SK-N-MC (cell line): Measurements from ENCODE around the gene TPX2.

Source experiments
- DNase-seq: peaks from one replicate; pipeline ENCODE4 v3.0.0-alpha.2; 2011; ENCODE audit warnings: low read depth, low spot score
- H3K27ac ChIP-seq: fragments of 200-600 bp; sonication (generic); 2 replicates; pipeline ENCODE4 v1.5.1; 2016; ENCODE audit warnings: mixed run types
- H3K36me3 ChIP-seq: fragments of 200-600 bp; sonication (generic); 2 replicates; pipeline ENCODE4 v1.6.1; 2017; ENCODE audit warnings: antibody characterized with exemption, low read length, mixed read lengths; ENCODE audit not compliant: insufficient read depth
- H3K4me3 ChIP-seq: fragments of 200-600 bp; sonication (generic); 2 replicates; pipeline ENCODE4 v1.5.1; 2016
- H3K9ac ChIP-seq: fragments of 200-600 bp; sonication (generic); 2 replicates; pipeline ENCODE4 v1.8.0; 2017; ENCODE audit warnings: mixed run types, mixed read lengths; ENCODE audit not compliant: insufficient read length
- H3K9me3 ChIP-seq: fragments of 200-600 bp; sonication (generic); 2 replicates; pipeline ENCODE4 v1.6.1; 2017; ENCODE audit warnings: low read depth, mild to moderate bottlenecking, antibody characterized with exemption, low read length, moderate library complexity, mixed read lengths
- EZH2 ChIP-seq: fragments of 200-600 bp; sonication (generic); IDR thresholded peaks from one replicate; pipeline ENCODE4 v1.6.1; 2017; ENCODE audit warnings: antibody characterized with exemption
- FOXP2 ChIP-seq: optimal IDR thresholded peaks from 2 replicates; pipeline ENCODE3; 2011; ENCODE audit warnings: mild to moderate bottlenecking, moderate library complexity; ENCODE audit not compliant: insufficient read depth; ENCODE audit errors: extremely low read length, control extremely low read depth
- POLR2AphosphoS5 ChIP-seq: IDR thresholded peaks from 2 replicates; pipeline ENCODE4 v1.6.1; 2012; ENCODE audit warnings: mild to moderate bottlenecking, low read depth, low read length, borderline replicate concordance

The TPX2 gene

DNA sequence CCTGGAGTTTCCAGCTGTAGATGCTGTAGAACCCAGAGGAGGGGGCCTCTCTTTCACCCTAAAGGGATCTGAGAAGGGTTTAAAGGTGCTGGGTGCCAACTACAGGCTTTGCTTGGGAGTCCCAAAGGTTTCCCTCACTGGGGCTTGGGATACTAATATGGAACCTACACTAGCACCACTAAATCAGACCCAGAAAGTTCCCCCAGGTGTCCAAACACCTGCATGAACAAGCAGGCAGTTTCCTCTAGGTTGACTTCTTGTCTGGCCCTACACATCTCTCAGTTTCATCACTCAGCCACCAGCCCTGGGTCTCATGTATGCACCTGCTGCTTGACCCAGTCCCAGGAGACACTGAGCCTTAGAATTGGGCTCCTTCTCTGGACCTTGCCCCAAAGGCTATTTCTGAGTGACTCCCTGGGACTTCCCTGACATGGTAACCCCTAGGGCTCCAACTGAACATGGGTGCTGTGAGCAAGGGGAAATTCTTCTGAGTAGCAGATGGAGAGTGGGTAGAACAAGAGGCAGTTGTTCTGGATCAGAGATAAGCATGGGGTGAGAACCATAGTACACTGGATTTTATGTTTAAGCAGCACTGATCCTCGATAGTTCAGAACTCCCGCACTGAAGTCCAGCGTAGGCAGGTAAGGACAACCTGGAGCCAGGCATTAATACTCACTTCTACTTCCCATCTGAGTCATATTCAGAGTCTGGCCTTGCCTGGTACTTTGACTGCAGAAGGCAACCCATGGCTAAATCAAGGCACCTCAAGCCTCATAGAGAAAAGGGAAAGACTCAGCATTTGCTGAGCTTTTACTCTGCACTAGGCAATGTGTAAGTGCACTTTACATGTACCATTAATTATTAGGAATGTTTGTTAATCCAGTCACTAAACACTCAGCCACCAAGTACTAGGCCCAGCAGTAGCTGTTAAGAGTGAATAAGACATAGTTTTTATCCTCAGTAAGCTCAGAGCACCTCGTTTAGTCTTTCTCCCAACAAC, 33.2 kb upstream of the TPX2 start:
- no peak overlapping the region for H3K9ac ChIP-seq
- no peaks in the 10 kb centered on the region for H3K9me3 ChIP-seq
- no peak for DNase-seq
- TF ChIP-seq FOXP2, result no peak
- TF ChIP-seq EZH2, result no peak
- TF ChIP-seq POLR2AphosphoS5, result no peak
- no peak overlapping the region for H3K27ac ChIP-seq
- no peak overlapping the region for H3K4me3 ChIP-seq
- peaks cover 12% of the 10 kb centered on the region; the same call in 1 of the 2 replicates for H3K36me3 ChIP-seq

DNA sequence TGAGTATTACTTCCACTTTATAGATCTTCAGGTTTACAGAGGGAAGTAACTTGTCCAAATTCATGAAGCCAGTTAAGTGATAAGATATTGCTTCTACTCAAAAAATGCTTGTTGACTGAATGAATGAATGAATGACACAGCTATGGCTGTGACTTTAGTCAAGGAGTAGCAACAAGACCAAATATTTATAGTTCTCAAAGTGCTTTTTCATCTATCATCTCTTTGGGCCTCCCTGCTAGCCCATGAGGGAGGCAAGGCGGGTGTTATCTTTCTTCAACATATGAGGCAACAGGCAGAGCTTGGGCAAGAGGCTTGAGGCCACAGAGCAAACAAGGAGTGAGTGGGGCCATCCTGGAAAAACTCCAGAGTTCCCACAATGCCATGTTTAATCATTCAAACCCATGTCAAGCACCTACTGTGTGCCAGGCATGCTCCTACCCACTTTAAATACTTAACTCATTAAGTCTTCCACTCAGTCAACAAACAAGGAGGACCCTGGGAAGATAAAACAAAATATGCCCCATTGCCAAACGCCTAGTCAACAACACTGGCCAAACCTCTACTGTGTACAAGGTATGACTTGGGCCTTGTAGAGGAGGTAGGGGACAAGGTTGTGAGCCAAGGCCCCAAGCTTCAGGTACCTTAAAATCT, 32.4 kb upstream of the TPX2 start:
- peaks cover 12% of the 10 kb centered on the region; the same call in 1 of the 2 replicates for H3K36me3 ChIP-seq
- no peak for DNase-seq
- no peaks in the 10 kb centered on the region for H3K9me3 ChIP-seq
- H3K9ac ChIP-seq, result no peak overlapping the region
- H3K4me3 ChIP-seq, result no peak overlapping the region
- no peak for TF ChIP-seq POLR2AphosphoS5
- TF ChIP-seq FOXP2, result no peak
- TF ChIP-seq EZH2, result no peak
- no peak overlapping the region for H3K27ac ChIP-seq

DNA sequence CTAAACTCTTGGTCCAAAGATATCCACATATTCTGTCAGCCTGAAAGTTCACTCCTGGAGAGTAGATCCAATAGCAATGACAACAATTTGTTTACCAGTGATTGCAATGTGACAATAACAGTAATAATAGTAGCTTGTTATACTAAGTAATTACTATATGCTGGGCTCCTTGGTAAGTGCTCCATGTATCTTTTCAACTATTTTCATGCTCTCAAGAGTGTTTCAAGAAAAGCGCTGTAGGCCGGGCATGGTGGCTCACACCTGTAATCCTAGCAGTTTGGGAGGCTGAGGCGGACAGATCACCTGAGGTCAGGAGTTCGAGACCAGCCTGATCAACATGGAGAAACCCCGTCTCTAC, 31.9 kb upstream of the TPX2 start:
- TF ChIP-seq FOXP2 (no peak), EZH2 (no peak), POLR2AphosphoS5 (no peak)
- Histone ChIP-seq H3K9me3 (no peaks in the 10 kb centered on the region), H3K36me3 (peaks cover 12% of the 10 kb centered on the region; the same call in 1 of the 2 replicates), H3K9ac (no peak overlapping the region), H3K4me3 (no peak overlapping the region), H3K27ac (no peak overlapping the region)
- DNase-seq, result no peak

DNA sequence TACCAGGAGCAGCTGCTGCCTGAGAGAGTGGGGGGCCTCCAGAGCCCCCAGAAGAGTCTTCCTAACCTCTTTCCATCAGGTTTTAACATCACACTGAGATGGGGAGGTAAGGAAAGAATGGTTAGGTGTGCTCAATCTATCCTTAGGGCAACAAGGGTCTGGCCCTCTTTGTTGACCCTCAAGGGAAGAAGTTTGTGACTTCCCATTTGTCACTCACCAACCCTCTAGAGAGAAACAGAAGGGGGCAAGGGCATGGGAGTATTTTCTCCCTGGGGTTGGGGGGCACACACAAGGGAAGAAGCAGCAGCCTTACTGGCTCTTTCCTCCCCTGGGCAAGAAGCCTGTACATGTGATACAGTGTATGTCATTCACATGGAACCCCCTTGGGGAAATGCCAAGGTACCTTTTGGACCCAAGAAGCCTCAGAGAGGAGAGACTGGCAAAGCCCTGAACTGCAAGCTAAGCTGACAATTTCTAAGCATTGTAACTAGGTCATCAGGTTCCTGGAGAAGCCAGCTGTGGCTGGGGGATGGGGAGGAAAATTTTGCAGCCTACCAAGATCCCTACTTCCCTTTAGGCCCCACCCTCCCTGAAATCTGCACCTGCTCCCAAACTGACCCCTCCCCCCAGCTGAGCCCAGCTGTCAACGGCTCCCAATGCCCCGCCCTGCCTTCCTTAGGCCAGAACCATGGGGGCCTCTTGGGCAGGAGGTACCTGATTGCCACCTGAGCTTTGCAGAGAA, 30.9 kb upstream of the TPX2 start:
- no peak overlapping the region for H3K27ac ChIP-seq
- no peak overlapping the region for H3K4me3 ChIP-seq
- TF ChIP-seq EZH2 (no peak), FOXP2 (no peak), POLR2AphosphoS5 (no peak)
- DNase-seq, result no peak
- peaks cover 12% of the 10 kb centered on the region; the same call in 1 of the 2 replicates for H3K36me3 ChIP-seq
- H3K9me3 ChIP-seq, result no peaks in the 10 kb centered on the region
- no peak overlapping the region for H3K9ac ChIP-seq

DNA sequence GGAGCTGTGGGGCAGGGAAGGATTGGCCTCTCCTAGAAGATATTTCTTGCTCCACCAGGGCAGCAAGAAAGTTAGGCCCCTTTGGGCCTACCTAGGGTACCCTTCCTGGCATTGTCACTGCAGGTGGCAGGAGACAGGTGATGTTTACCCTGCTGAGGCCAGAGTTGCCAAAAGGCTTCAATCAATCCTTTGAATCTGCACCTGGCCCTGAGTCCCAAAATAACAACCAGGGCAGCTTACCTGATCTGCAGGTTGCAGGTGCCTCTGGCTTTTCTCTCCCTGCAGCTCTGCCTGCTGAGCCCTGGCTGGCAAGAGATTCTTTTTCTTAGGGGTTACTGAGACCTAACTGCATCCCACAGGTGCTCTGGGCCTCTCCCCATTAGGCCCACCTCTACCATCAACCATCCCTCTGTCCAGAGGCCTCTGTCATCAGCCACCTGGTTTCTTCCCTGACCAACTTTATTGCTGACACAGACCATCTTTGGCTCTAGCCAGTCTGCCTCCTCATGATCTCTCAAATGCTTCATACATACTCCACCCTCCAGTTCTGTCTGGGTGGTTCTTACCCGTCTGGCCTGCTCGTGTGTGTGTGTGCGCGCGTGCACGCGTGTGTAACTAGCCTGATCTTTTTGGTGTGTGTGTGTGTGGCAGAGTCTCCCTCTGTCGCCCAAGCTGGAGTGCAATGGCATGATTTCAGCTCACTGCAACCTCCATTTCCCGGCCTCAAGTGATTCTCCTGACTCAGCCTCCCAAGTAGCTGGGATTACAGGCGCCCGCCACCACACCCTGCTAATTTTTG, 30.2 kb upstream of the TPX2 start:
- Histone ChIP-seq H3K36me3 (peaks cover 14% of the 10 kb centered on the region), H3K27ac (no peak overlapping the region)
- TF ChIP-seq POLR2AphosphoS5 (no peak), FOXP2 (no peak), EZH2 (no peak)

DNA sequence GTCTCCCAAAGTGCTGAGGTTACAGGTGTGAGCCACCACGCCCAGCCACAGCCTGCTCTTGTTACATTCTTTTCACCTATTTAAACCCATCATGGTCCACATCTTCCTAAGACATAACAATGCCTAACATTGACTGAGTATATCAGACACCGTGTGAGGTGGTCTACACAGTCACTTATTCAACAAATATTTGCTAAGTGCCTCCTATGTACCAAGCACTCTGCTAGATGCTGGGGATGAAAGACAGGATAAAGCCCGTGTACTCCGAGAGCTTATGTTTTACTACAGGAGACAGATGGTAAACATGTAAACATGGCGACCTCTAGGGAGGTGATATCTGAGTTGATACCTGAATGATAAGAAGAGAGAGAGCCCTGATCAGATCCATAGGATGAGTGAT, 29.2 kb upstream of the TPX2 start:
- H3K9me3 ChIP-seq, result no peaks in the 10 kb centered on the region
- H3K27ac ChIP-seq, result no peak overlapping the region
- no peak overlapping the region for H3K4me3 ChIP-seq
- H3K36me3 ChIP-seq, result peaks cover 20% of the 10 kb centered on the region
- TF ChIP-seq FOXP2 (no peak), POLR2AphosphoS5 (no peak)
- H3K9ac ChIP-seq, result no peak overlapping the region
- DNase-seq, result no peak

More for the DNA sequence above, 30.2 kb upstream of the TPX2 start:
- no peak for DNase-seq
- H3K4me3 ChIP-seq, result no peak overlapping the region
- H3K9ac ChIP-seq, result no peak overlapping the region
- no peaks in the 10 kb centered on the region for H3K9me3 ChIP-seq

DNA sequence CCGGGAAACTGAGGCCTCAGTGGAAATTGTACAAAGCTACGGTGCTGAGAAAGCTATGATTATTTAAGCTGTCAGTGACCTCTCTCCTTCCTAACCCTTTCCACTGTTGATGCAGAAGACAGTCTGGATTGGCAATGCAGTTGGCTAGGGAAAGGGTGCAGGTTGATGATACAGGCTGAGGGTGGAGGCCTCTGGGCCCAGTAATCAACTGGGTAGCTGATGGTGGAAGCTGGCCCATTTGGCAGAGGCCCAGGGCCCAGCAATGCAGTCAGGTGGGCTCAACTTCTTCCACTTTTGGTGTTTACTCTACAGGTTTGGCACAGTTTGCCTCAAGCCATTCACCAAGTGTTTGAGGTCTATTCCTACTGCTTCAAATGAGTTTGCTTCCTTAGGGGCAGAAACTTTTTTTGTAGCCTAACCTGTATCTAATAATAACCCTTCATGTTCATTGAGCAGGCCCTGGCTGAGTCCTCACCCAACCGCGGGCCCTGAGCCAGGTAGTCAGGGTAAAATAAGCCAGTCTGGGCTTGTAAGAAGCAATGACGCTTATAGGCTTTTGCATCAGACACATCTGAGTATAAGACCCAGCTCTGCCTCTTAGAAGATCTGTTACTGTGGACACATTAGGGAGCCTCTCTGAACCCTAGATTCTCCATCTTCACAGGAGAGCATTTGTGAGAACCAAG, 28.5 kb upstream of the TPX2 start:
- no peak for TF ChIP-seq FOXP2
- no peak for TF ChIP-seq POLR2AphosphoS5
- no peak for TF ChIP-seq EZH2
- peaks cover 20% of the 10 kb centered on the region for H3K36me3 ChIP-seq
- no peak for DNase-seq
- H3K9me3 ChIP-seq, result no peaks in the 10 kb centered on the region
- no peak overlapping the region for H3K27ac ChIP-seq
- H3K4me3 ChIP-seq, result no peak overlapping the region
- no peak overlapping the region for H3K9ac ChIP-seq
